AG04449 (cell line): ENCODE data around the gene DOHH.

Experiments
- CTCF ChIA-PET: fragments of 350-600 bp; formaldehyde crosslinking; extraction: SDS; loops from one replicate; lab custom pipeline; 2021; ENCODE audit warnings: antibody characterized with exemption; lab: Yijun Ruan, JAX
- POLR2A ChIA-PET: fragments of 400-600, 350-600 bp; formaldehyde crosslinking; extraction: SDS; loops from one replicate; lab custom pipeline; 2020; ENCODE audit warnings: antibody characterized with exemption, inconsistent platforms; lab: Yijun Ruan, JAX
- DNase-seq: peaks from one replicate; pipeline ENCODE4 v3.0.0-alpha.2; 2010; ENCODE audit warnings: low read depth, low spot score
- H3K4me3 ChIP-seq: 2 replicates; pipeline ENCODE4 v1.5.1; 2011; ENCODE audit warnings: low read depth, mild to moderate bottlenecking, control low read depth, low read length
- CTCF ChIP-seq: IDR thresholded peaks from one replicate; pipeline ENCODE4 v1.5.1; 2011; ENCODE audit warnings: mild to moderate bottlenecking, moderate library complexity, low read length, control low read depth, inconsistent platforms; ENCODE audit not compliant: insufficient read depth; ENCODE audit errors: missing control alignments

The DOHH gene

GRCh38 chr19:3464587-3465235 lies 35.8 kb downstream of the DOHH start:
- DNase-seq = no peak
- no peak for TF ChIP-seq CTCF
- POLR2A ChIA-PET = no interaction called here
- no peak overlapping the region for H3K4me3 ChIP-seq
- CTCF ChIA-PET = interaction anchor here (1.1 to 1.8 kb wide), 2 partner anchors 8 to 139 kb away, joined by 3 to 16 read pairs; no protein-coding TSS in a partner anchor

GRCh38 chr19:3463714-3464586 lies 36.5 kb downstream of the DOHH start:
- POLR2A ChIA-PET = no interaction called here
- no peak for TF ChIP-seq CTCF
- no peak for DNase-seq
- CTCF ChIA-PET = interaction anchor here (1.1 to 1.8 kb wide), 2 partner anchors 9 to 139 kb away, joined by 3 to 16 read pairs; no protein-coding TSS in a partner anchor
- no peak overlapping the region for H3K4me3 ChIP-seq

GRCh38 chr19:3462991-3463713 lies 37.3 kb downstream of the DOHH start:
- CTCF ChIA-PET = interaction anchor here (1.8 kb wide), 1 partner anchor 10 kb away, joined by 16 read pairs; no protein-coding TSS in a partner anchor
- no peak for DNase-seq
- no peak for TF ChIP-seq CTCF
- H3K4me3 ChIP-seq = no peak overlapping the region
- POLR2A ChIA-PET = no interaction called here

- TF ChIP-seq CTCF = no peak
- ChIA-PET CTCF (interaction anchor here (1.1 to 4.6 kb wide), 2 partner anchors 12 to 156 kb away, joined by 3 to 55 read pairs; no protein-coding TSS in a partner anchor), POLR2A (no interaction called here)
- H3K4me3 ChIP-seq = no peak overlapping the region
- no peak for DNase-seq
Measured at GRCh38 chr19:3459965-3460582, 40.4 kb downstream of the DOHH start.

GRCh38 chr19:3459089-3459881 lies 41.2 kb downstream of the DOHH start:
- DNase-seq = peak; percentile 40
- no peak for TF ChIP-seq CTCF
- ChIA-PET CTCF (interaction anchor here (1.1 to 4.6 kb wide), 2 partner anchors 13 to 155 kb away, joined by 3 to 55 read pairs; no protein-coding TSS in a partner anchor), POLR2A (no interaction called here)
- H3K4me3 ChIP-seq = no peak overlapping the region
